Endothelial cell of umbilical vein (primary cell): Measurements from ENCODE around the gene RFWD3.

Source experiments
- EZH2 ChIP-seq: IDR thresholded peaks from 2 replicates; pipeline ENCODE4 v1.6.1; 2012; ENCODE audit warnings: borderline replicate concordance, low read depth, mild to moderate bottlenecking, moderate library complexity, low read length, inconsistent platforms; ENCODE audit not compliant: severe bottlenecking
- MYC ChIP-seq: IDR thresholded peaks from one replicate; pipeline ENCODE4 v1.6.1; 2011; ENCODE audit warnings: mild to moderate bottlenecking, low read depth, low read length
- POLR2A ChIP-seq: IDR thresholded peaks from 2 replicates; pipeline ENCODE4 v1.6.1; 2012; ENCODE audit warnings: low read depth, mild to moderate bottlenecking, control low read depth, low read length
- POLR2AphosphoS5 ChIP-seq: IDR thresholded peaks from 2 replicates; pipeline ENCODE4 v1.6.1; 2012; ENCODE audit warnings: low read depth, mild to moderate bottlenecking, control low read depth, low read length, moderate library complexity; ENCODE audit not compliant: insufficient read depth
- TF ChIP-seq, protein P1 (sequence below), 2 donors: IDR thresholded peaks; 1 replicate in 1 of 2; 2 replicates in 1 of 2; pipeline ENCODE4 v1.5.1; 2011; ENCODE audit warnings: low read length in 2 of 2, mild to moderate bottlenecking in 2 of 2, moderate library complexity in 2 of 2, control low read depth in 1 of 2, inconsistent platforms in 1 of 2, low read depth in 1 of 2; ENCODE audit not compliant: insufficient read depth in 1 of 2; ENCODE audit errors: extremely low read depth in 1 of 2

DNA sequence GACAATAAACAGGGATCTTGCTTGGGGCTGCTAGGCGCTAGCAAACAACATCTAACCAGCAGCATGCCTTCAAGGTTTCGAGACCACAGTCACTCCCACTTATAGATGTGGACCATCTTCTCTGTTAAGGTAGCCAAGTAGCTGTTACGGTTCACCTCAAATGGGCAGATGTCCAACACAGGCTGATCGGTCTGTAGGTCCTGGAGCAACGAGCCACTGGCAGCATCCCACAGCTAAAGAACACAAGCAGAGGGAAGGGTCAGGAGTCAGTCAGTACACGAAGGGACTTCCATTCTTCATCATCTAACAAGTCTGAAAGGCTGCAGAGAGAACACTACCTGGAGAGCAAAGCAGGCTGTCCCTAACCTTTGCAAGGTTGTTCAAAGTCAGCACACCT is 42.8 kb downstream of the RFWD3 start:
- TF ChIP-seq POLR2AphosphoS5 (no peak), POLR2A (no peak), MYC (no peak), EZH2 (no peak)
- TF ChIP-seq, protein P1, sequence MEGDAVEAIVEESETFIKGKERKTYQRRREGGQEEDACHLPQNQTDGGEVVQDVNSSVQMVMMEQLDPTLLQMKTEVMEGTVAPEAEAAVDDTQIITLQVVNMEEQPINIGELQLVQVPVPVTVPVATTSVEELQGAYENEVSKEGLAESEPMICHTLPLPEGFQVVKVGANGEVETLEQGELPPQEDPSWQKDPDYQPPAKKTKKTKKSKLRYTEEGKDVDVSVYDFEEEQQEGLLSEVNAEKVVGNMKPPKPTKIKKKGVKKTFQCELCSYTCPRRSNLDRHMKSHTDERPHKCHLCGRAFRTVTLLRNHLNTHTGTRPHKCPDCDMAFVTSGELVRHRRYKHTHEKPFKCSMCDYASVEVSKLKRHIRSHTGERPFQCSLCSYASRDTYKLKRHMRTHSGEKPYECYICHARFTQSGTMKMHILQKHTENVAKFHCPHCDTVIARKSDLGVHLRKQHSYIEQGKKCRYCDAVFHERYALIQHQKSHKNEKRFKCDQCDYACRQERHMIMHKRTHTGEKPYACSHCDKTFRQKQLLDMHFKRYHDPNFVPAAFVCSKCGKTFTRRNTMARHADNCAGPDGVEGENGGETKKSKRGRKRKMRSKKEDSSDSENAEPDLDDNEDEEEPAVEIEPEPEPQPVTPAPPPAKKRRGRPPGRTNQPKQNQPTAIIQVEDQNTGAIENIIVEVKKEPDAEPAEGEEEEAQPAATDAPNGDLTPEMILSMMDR (IDR thresholded peaks at IDR 0.05; ENCODE audit: extremely low read depth in 1 of 2, insufficient read depth in 1 of 2, low read depth in 1 of 2, low read length in 2 of 2) = no peak
